HG02623 (cell line): ENCODE measurements around the gene TWF1.
A peak's percentile ranks its signal among the peaks of the same experiment; 100 is the strongest.
"Not testable (repeated sequence)": the region's sequence is repeated elsewhere in the genome, so short reads cannot be mapped to it uniquely, and the experiment has no call there.

Experiments
- ATAC-seq: cut with Tn5 transposase; IDR thresholded peaks from one replicate; pipeline ENCODE4 v1.9.1; 2021; ENCODE audit warnings: moderate library complexity; ENCODE audit not compliant: unreplicated experiment

Gene TWF1

DNA sequence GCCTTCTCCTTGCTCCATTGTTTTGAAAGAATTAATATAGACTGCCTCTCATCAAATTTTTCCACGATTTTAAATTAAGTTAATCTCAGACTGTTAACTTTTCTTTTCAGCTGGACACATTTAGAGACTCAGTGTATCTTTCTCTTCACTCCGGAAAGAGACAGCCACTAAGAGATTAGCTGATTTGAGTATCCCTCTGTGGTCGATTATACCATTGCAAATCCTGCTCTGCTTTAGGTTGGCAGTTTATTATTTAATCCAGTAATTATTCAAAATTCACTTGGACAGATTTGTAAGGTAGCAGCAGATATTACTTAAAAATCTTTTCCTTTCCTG is 588 bp upstream of the TWF1 start:
- ATAC-seq = no peak

DNA sequence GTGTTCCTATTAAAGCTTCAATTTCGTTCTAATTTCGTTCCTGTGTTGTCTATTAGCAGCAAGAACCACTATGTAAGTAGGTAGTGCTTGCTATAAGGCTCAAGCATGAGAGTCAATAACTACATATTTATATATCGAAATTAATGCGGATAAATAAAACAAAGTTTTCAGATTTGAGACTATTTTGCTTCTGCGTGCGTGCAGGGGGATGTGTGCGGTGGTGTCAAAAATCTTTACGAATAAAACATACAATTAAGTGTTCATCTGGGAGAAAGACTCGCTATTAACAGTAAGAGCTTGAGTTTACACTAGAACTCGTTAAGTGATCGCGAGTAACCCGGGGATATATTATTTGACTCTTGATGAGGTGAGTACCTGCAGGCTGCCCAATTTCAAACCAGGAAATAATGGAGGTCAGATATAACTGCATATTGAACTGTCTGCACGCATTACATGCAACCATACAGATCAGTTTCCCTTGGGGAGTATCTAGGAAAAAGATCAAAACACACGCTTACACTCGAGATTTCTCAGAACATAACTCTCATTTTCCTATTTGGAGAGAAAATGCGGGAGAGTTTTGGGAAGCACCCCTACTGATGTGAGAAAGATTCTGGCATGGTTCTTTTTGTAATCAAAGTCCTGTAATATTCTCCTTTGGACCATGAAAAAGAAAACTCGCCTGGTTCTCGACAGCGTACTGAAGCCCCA is 813 bp downstream of the TWF1 start:
- ATAC-seq = no peak

DNA sequence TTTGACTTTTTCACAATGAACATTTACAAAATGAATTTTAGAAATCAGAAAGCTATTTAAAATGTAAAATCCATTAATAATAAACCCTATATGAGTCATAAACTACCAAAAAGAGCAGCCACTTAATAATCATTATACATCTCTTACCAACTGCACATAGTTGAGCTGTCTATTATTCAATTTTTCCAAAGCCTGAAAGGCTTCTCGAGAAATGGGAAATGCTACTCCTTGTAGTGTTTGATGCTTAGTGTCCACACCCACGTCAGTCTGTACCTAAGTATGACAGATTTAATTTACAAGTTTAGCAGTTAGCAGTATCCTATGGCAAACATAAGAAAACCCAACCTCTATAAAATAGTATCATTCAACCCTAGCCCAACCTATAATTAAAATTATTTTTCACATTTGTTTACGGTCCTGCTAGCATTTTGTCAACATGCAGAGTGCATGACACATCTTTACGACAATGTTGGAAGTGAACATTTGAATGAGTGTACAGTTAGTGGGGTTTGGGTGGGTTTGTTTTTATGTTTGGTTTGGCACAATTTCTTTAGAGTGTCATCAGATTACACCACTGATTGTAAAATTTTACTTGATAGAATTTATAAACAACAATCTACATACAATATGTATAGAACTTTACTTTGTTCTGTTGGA is 8.4 kb downstream of the TWF1 start:
- ATAC-seq = no peak

DNA sequence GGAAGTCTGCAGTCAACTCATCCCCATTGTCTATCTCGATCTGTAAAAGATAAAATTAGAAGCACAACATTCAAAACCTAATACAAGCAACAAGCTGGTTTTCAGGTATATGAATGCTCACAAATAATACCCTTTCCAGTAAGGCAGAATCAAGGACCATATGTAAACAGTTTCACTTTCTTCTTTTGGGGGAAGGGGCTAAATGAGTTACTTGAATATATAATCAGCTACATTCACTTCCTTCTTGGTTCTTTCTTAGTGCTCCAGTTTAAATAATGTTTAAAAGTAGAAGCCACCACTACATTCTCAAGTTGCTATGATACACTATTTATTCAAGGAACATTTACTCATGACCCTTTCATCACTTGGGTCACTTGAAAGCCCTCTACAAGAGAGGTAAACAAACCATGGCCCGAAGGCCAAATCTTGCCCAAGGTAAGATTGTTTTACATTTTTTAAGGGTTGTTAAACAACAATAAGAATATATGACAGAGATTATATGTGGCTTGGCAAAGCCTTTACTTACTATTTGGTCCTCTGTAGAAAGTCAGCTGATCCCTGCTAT is 10.3 kb downstream of the TWF1 start:
- ATAC-seq = peak; percentile 53

DNA sequence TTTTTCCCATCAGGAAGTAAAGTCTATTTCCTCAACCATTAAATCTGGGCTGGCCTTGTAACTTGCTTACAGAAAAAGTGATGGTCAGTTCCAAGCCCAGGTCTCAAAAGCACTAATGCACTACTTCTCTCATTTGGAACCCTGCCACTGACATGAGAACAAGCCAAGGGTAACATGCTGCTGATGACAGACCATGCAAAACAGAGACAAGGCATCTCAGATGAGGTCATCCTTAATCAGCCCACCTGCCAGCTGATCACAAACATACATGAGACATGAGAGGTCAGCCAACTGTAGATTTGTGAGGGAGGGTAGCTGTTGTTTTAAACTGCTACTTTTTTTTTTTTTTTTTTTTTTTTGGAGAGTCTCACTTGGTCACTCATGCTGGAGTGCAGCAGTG is 16.2 kb downstream of the TWF1 start:
- no peak for ATAC-seq

DNA sequence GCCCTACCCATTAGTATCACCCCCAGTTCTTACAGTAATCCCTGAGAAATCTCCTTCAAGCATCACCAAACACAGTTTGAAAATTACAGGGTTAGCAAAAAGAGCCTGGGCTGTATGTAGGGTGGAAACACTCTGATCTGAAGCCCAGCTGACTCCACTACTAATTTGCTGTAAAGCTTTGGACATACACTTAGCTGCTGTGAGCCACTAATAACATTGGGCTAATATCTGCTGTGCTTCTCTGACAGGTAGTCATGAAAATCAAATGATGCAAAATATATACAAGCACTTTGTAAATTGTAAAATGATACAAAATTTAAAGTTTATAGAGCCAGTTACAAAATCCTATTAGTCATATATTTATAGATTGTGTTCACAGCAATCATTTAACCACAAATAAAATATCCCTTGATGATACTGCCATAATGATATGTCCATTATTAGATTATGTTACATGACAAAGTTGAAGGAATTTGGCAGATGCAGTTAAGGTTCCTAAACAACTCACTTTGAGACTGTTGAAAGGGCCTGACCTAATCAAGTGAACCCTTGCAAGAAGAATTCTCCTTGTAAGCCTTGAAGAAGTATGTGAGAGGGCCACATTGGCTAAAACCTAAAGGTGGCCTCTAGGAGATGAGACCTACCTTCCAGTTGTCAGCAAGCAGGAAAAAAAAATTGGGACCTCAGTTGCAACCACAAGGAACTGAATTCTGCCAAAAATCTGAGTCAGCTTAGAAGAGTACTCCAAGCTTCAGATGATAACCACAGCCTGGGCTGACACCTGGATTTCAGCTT is 19.0 kb downstream of the TWF1 start:
- ATAC-seq = no peak

DNA sequence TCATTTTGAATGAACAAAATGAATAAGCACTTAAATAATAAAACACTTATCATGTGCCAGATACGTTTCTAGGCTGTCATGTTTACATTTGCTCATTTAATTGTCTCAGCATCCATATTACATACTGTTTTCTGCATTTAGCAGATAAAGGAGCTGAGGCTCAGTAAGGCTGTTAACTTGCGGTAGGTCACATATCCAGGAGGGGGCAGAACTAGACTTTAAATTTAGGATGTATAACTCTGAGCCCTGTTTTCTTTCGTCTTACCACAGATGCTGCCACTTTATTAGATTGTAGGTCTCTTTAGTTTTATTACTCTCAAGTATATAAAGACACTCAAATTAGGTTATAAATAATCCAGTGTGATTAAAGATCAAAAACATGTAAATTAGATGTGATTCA is 29.6 kb downstream of the TWF1 start:
- no peak for ATAC-seq

DNA sequence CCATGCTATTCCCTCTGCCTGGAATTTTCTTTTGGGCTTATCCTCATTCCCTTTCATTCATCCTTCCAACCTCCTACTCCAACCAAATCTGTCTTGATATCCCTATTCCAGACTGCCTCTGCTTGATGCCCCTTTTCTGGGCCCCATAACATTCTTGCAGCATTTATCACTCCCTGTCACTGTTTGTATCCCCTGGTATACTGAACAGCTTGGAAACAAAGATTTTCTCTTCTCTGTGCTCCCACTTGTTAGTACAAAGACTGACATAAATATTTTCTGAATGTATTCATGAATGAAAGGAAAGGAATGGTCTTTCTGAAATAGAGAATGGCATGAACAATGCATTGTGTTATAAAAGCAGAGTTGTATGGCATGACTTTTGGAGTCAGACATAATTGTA is 39.8 kb downstream of the TWF1 start:
- no peak for ATAC-seq

DNA sequence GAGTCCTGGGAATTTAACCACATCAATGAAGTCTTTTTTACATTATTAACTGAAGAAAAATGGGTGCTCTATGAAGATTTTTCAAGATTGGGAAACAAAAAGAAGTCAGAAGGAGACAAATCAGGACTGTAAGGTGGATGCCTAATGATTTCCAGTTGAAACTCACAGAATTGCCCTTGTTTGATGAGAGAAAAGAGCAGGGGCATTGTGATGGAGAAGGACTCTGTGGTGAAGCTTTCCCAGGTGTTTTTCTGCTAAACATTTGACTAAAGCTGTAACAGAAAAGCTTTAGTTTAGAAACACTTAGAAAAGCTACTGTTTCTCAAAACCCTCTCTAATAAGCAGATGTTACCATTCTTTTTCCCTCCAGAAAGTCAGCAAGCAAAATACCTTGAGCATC is 41.6 kb downstream of the TWF1 start:
- ATAC-seq = no peak

DNA sequence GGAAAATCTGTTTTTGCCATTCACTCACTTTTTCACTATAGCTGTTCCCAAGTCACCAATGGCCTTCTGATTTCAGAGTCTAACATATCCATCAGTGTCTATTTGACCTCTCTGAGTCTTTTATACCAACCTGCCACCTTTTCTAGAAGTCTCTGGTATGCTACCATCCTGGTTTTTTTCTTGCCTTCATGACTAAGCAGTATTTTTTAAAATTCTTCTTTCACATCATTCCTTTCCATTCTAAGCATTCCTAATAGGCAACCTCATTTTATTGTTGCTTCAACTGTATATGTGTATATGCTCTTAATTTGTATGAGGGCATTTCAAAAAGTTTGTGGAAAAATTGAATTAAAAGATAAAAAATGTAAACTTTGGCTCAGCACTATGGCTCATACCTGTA is 42.3 kb downstream of the TWF1 start:
- no peak for ATAC-seq

DNA sequence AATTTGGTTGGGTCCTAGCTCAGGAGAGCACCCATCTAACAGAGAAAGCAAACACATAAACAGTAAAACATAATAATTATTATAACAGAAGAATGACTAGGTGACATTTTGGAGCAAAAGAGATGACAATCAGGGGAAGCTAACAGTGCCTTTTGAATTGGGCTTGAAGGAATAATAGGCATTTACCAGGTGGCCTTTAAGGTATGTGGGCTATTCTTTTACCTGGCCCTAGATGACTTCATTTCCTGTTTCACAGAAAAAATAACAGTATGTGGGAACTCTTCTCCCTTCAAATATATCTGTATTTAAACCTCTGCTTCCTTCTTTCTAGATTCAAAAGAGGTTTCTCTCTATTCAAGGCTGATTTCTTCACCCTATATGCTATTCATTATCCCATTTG is 43.5 kb downstream of the TWF1 start:
- ATAC-seq = no peak

DNA sequence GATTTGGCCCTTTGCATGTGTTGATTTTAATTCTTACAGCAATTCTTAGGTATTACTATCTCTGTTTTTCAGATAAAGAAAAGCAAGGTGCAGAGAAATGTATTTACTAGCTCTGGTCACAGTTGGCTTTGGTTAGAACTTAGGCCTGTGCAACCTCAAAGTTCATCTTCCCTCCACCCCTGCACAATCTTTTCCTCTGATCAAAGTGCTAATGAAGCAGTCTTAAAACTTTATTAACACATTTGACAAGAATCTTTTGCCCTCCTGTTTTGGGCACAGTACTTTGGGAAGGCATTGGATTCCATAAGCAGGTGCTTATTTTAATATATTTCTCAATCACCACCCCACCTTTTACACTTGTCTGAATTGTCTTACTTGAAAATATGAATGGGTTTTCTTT is 44.6 kb downstream of the TWF1 start:
- no peak for ATAC-seq

DNA sequence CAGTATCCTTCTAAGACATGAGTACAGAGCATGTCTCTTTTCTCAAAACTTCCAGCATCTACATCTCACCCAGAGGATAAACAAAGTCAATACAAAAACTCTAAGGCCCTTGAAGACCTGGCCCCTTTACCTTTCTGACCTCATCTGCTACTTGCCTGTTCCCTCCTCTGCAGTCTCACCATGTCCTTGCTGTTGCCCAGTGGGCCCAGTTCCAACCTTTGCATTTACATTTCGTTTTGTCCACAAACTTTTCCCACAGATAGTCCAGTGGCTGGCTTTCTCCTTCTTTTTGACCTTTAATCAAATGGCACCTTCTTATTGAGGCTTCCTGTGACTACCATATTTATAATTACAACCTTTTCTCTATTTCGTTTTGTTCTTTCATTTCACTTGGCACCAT is 45.7 kb downstream of the TWF1 start:
- ATAC-seq = no peak

DNA sequence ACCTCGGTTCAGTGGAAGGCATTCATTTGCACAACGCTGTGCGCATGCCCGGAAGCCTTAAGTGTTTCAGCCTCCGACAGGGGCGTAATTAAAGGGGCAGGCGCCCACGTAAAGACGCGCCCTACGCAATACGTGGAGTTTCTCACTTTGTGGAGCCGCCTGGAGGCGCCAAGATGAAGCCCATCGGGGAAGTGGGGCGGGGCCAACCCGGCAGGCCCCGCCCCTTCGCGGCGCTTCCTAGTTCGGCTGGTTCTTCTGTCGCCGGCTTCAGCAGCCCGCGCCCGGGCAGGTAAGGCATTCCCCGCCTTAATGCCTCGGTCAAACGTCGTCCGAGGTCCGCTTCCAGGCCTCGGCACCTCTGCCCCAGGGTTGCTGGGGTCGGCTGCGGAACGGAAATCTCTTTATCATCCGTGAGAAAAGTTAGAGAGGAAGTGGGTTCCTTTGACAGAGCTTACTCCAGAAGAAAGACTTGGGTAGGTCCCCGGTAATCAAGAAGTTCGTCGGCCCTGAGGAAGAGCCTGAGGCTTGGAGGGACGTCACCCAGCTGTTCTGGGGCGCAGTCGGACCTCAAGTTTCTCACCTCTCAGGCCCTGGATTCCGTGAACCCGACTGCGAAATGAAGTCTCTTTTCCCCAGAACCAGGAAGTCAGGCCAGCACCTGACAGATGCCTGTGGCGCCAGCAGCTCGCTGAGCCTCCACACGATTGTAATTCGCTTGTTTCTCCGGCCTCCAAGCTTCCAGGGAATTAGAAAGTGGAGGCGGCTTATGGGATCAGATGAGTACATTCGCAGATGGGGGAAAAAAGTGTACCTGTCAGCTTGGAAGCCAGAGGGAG is 47.2 kb downstream of the TWF1 start, which contains the start of the genes IRAK4 and PUS7L:
IRAK4 (plus strand) TSS at position 224 of the 836 bp plus-strand sequence. CDS start 9,161 bp downstream, outside the sequence.
PUS7L (minus strand) TSS at position 63 of the 836 bp plus-strand sequence. CDS start 3,545 bp downstream, outside the sequence.
- ATAC-seq = peak; percentile 96

DNA sequence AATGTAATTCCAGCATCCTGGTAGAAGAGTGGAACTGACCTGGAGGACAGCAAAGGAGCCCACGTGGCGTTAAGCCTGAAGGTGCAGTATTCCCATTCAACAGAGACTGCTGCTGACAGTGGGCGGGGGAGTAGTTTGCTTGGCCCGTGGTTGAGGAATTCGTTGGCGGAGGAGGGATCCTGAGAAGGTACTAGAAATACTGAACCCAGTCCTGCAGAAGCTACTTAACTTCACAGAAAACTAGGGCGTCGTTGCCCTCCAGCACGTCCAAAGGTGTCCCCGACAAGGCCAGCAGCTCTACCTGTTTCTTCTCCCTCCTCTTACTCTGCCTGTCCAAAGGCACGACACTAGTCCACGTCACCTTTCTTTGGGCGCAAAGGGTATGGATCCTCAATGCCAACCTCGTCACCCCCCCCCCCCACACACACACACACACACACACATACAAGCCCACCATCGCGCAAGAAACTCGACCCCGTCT is 47.8 kb downstream of the TWF1 start:
- peak; percentile 2 for ATAC-seq

DNA sequence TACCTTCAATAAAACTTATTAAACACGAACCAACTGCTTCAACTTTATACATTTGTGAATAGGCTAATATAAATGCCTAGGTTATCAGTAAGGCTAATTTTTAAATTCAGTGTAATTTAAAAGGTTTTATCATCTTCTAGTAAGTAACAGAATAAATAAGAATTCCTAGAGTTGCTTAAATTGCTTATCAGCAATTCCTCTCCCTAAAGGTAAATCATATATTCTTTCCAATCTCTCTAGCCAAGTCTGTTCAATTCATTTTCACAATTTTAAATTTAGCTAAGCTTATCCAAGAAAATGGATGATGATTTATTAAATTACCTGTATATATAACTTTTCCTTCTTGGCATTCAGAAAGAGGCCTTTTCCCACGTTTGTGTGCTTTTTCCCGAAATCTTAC is 52.1 kb downstream of the TWF1 start:
- no peak for ATAC-seq

DNA sequence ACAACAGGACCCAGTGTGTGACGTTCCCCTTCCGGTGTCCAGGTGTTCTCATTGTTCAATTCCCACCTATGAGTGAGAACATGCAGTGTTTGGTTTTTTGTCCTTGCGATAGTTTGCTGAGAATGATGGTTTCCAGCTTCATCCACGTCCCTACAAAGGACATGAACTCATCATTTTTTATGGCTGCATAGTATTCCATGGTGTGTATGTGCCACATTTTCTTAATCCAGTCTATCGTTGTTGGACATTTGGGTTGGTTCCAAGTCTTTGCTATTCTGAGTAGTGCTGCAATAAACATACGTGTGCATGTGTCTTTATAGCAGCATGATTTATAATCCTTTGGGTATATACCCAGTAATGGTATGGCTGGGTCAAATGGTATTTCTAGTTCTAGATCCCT is 54.8 kb downstream of the TWF1 start:
- ATAC-seq = not testable (repeated sequence)

DNA sequence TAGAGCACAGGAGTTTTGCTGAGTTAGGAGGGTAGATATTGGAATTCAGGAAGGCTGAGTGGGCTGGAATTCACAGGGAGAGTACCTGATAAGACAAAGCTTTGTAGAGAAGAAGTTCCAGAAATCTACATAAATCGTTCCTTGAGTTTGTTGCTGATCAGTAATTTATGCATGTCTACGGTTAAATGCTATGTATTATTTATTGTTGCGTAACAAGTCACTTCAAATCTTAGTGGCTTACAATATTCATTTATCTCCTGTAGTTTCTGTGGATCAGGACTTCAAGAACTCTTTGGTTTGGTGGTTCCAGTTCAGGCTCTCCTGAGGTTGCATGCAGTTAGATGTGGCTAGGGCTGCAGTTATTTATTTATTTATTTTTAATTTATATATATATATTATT is 55.3 kb downstream of the TWF1 start:
- no peak for ATAC-seq

DNA sequence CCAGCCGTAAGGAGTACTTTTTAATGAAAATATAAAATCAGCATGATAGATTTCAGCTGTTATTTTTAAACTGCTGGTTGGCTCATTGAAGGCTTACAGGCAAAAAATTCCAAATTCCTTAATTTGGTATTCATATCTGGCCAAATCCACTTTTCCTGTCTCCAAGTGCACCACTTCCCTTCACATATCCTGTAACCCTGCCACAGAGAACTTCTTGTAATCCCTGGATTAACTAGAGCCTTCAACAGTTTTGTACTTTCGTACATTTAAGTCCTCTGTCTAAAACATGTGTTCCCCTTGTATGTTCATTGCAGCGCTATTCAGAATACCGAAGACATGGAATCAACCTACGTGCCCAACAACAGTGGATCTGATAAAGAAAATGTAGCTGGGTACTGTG is 57.1 kb downstream of the TWF1 start:
- no peak for ATAC-seq

DNA sequence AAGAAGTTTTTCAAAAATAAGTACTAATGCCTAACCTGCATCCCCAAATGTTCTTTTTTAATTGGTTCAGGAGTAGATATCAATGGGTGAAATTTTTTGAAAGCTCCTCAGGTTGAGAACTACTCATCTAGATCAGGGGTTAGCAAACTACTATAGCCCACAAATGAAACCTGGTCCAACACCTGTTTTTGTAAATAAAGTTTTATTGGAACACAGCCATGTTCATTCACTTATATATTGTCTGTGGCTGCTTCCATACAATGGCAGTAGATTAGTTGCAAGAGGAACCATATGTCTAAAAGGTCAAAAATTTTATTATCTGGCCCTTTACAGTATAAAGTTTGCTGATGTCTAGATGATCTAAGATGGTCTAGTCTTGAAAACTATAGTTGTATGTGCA is 61.3 kb downstream of the TWF1 start:
- ATAC-seq = no peak
